GM19238 (cell line): ENCODE data around the gene DNAJB6.

Experiments
- DNase-seq: peaks from one replicate; pipeline ENCODE4 v3.0.0; 2011; ENCODE audit warnings: low spot score; ENCODE audit not compliant: insufficient read length

DNAJB6 gene

GRCh38 chr7:157464111-157464970 lies 127.5 kb downstream of the DNAJB6 start:
- no peak for DNase-seq

GRCh38 chr7:157464971-157465886 lies 128.4 kb downstream of the DNAJB6 start:
- DNase-seq: no peak

- no peak for DNase-seq
Observed at GRCh38 chr7:157465891-157466866, 129.4 kb downstream of the DNAJB6 start.

- no peak for DNase-seq
Observed at GRCh38 chr7:157466867-157467261, 130.1 kb downstream of the DNAJB6 start.
